HepG2 (cell line): ENCODE results near the gene PAXX. TPM values are rescaled to one million over a fixed set of nuclear protein-coding genes. Genes with fewer than 3 reads are reported as not detected.

Experiments used
- ELF3 ChIP-seq: IDR thresholded peaks from 2 replicates; pipeline ENCODE4 v1.6.1; 2016; ENCODE audit warnings: missing genetic modification reagents, missing compliant biosample characterization
- HMG20B ChIP-seq: conservative IDR thresholded peaks from 2 replicates; pipeline ENCODE4 v1.6.1; 2016; ENCODE audit warnings: missing genetic modification reagents, missing compliant biosample characterization
- JUNB ChIP-seq: sonication (generic); formaldehyde crosslinking; IDR thresholded peaks from 2 replicates; pipeline ENCODE4 v1.8.0; 2022; ENCODE audit warnings: missing genetic modification reagents, mild to moderate bottlenecking, borderline replicate concordance
- RAD21 ChIP-seq: fragments of 450-650 bp; formaldehyde crosslinking; IDR thresholded peaks from 2 replicates; pipeline ENCODE4 v1.5.0; 2020; ENCODE audit warnings: mild to moderate bottlenecking
- SMC3 ChIP-seq: IDR thresholded peaks from 2 replicates; pipeline ENCODE4 v1.6.1; 2011; ENCODE audit warnings: low read length, improper control_type of control experiment
- SNAPC4 ChIP-seq: sonication (generic); formaldehyde crosslinking; IDR thresholded peaks from 2 replicates; pipeline ENCODE4 v1.4.0; 2020; ENCODE audit warnings: mild to moderate bottlenecking, missing genetic modification reagents
- SOX13 ChIP-seq, 3 experiments: fragments of 450-650 bp in 1 of 3; sonication (generic) in 1 of 3; formaldehyde crosslinking in 1 of 3; IDR thresholded peaks in 2 of 3; conservative IDR thresholded peaks in 1 of 3; 2 replicates each; pipeline versions ENCODE4 v1.5.0 to v1.6.1; 2016 to 2020; ENCODE audit warnings: antibody characterized with exemption in 1 of 3, mild to moderate bottlenecking in 1 of 3, missing compliant biosample characterization in 1 of 3, missing genetic modification reagents in 1 of 3, moderate library complexity in 1 of 3
- YEATS2 ChIP-seq: sonication (generic); formaldehyde crosslinking; IDR thresholded peaks from 2 replicates; pipeline ENCODE4 v1.4.0; 2020; ENCODE audit warnings: missing genetic modification reagents, borderline replicate concordance
- ZBTB26 ChIP-seq: IDR thresholded peaks from 2 replicates; pipeline ENCODE4 v1.6.1; 2016; ENCODE audit warnings: missing compliant biosample characterization, missing genetic modification reagents, borderline replicate concordance
- ZNF432 ChIP-seq: sonication (generic); formaldehyde crosslinking; IDR thresholded peaks from 2 replicates; pipeline ENCODE4 v1.5.0; 2020; ENCODE audit warnings: missing genetic modification reagents, mild to moderate bottlenecking, borderline replicate concordance
- ZSCAN20 ChIP-seq: sonication (generic); formaldehyde crosslinking; IDR thresholded peaks from 2 replicates; pipeline ENCODE4 v1.4.0; 2020; ENCODE audit warnings: missing genetic modification reagents, mild to moderate bottlenecking, borderline replicate concordance
- polyA plus RNA-seq, 8 experiments: library from polyadenylated mRNA; depleted of rRNA in 3 of 8; stranded (reverse) in 7 of 8; unstranded in 1 of 8; fragments of >200 nt; fragmentation: Illumina TruSeq in 4 of 8; extraction: Trizol in 4 of 8; gene quantifications; 2 replicates each; pipeline versions ENCODE4 v1.2.1 to v1.2.3, GENCODE V29; 2011 to 2016; ENCODE audit warnings: low read depth in 4 of 8, missing spikeins in 1 of 8, mixed read lengths in 1 of 8; ENCODE audit not compliant: insufficient read depth in 1 of 8
- total RNA-seq, 5 experiments: library from RNA; depleted of rRNA; stranded (reverse); fragments of >200 nt; fragmentation: Illumina TruSeq; extraction: Trizol; gene quantifications; 2 replicates each; pipeline ENCODE4 v1.2.3, GENCODE V29; 2016; ENCODE audit warnings: low read depth in 1 of 5
- TF ChIP-seq, protein P1 (sequence below): sonication (generic); formaldehyde crosslinking; IDR thresholded peaks from 2 replicates; pipeline ENCODE4 v1.4.0; 2020; ENCODE audit warnings: missing genetic modification reagents
- TF ChIP-seq, protein P2 (sequence below): sonication (generic); formaldehyde crosslinking; conservative IDR thresholded peaks from 2 replicates; pipeline ENCODE4 v1.5.0; 2020; ENCODE audit warnings: missing genetic modification reagents
- TF ChIP-seq, protein P3 (sequence below): sonication (generic); formaldehyde crosslinking; IDR thresholded peaks from 2 replicates; pipeline ENCODE4 v1.5.0; 2020; ENCODE audit warnings: mild to moderate bottlenecking, missing genetic modification reagents, borderline replicate concordance

Gene PAXX
- total and polyA plus RNA-seq, 2 of the 13 experiments (the other 11 are each of a cell fraction or from before 2014, with no cell fraction given): 14.0 to 31.9 TPM

DNA sequence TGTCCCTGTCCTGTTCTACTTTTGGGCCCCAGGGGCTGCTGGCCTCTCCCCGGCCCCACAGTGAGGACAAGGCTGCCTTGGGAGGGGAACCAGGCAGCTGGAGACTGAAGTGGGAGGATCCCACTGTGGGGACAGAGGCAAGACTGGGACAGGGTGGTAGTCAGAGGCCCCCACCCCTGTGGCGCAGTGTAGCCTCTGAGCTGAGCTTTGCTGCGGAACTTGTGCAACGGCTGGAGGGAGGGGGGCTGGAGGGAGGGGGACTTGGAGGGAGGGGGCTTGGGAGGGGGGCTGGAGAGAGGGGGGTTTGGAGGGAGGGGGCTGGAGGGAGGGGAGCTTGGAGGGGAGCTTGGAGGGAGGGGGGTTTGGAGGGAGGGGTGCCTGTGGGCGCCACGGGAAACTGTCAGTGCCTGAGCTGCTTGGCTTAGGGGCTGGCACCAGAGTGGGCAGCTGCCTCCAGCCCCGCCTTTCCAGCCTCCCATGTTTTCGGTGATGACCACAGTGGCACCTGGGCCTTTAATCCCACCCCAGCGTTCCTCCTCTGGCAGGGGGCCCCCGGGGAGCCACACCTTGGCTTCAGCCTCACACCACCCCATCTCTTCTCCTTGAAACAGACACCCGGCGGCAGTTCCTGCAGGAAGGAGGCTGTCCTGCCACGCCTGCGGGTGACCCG lies 42.0 kb downstream of the PAXX start (continued):
- TF ChIP-seq ELF3 (CRISPR knock-in tag): no peak
- TF ChIP-seq, protein P1, sequence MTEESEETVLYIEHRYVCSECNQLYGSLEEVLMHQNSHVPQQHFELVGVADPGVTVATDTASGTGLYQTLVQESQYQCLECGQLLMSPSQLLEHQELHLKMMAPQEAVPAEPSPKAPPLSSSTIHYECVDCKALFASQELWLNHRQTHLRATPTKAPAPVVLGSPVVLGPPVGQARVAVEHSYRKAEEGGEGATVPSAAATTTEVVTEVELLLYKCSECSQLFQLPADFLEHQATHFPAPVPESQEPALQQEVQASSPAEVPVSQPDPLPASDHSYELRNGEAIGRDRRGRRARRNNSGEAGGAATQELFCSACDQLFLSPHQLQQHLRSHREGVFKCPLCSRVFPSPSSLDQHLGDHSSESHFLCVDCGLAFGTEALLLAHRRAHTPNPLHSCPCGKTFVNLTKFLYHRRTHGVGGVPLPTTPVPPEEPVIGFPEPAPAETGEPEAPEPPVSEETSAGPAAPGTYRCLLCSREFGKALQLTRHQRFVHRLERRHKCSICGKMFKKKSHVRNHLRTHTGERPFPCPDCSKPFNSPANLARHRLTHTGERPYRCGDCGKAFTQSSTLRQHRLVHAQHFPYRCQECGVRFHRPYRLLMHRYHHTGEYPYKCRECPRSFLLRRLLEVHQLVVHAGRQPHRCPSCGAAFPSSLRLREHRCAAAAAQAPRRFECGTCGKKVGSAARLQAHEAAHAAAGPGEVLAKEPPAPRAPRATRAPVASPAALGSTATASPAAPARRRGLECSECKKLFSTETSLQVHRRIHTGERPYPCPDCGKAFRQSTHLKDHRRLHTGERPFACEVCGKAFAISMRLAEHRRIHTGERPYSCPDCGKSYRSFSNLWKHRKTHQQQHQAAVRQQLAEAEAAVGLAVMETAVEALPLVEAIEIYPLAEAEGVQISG (CRISPR knock-in tag): no peak
- TF ChIP-seq SMC3: no peak
- TF ChIP-seq RAD21 (CRISPR knock-in tag): no peak
- TF ChIP-seq SOX13 (IDR thresholded peaks at IDR 0.05): 0 out of 2 replicates have a peak, but pooled peaks have one; percentile 24
- TF ChIP-seq SOX13 (CRISPR knock-in tag; conservative IDR thresholded peaks at IDR 0.05 in 1 of 2, IDR thresholded peaks at IDR 0.05 in 1 of 2): no peak
- TF ChIP-seq ZBTB26: no peak
- TF ChIP-seq ZNF432: no peak
- TF ChIP-seq ZSCAN20 (CRISPR knock-in tag): no peak
- TF ChIP-seq HMG20B (CRISPR knock-in tag): no peak
- TF ChIP-seq YEATS2 (CRISPR knock-in tag): no peak
- TF ChIP-seq, protein P2, sequence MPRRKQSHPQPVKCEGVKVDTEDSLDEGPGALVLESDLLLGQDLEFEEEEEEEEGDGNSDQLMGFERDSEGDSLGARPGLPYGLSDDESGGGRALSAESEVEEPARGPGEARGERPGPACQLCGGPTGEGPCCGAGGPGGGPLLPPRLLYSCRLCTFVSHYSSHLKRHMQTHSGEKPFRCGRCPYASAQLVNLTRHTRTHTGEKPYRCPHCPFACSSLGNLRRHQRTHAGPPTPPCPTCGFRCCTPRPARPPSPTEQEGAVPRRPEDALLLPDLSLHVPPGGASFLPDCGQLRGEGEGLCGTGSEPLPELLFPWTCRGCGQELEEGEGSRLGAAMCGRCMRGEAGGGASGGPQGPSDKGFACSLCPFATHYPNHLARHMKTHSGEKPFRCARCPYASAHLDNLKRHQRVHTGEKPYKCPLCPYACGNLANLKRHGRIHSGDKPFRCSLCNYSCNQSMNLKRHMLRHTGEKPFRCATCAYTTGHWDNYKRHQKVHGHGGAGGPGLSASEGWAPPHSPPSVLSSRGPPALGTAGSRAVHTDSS: no peak
- TF ChIP-seq JUNB (CRISPR knock-in tag): no peak
- TF ChIP-seq SNAPC4 (CRISPR knock-in tag): no peak
- TF ChIP-seq, protein P3, sequence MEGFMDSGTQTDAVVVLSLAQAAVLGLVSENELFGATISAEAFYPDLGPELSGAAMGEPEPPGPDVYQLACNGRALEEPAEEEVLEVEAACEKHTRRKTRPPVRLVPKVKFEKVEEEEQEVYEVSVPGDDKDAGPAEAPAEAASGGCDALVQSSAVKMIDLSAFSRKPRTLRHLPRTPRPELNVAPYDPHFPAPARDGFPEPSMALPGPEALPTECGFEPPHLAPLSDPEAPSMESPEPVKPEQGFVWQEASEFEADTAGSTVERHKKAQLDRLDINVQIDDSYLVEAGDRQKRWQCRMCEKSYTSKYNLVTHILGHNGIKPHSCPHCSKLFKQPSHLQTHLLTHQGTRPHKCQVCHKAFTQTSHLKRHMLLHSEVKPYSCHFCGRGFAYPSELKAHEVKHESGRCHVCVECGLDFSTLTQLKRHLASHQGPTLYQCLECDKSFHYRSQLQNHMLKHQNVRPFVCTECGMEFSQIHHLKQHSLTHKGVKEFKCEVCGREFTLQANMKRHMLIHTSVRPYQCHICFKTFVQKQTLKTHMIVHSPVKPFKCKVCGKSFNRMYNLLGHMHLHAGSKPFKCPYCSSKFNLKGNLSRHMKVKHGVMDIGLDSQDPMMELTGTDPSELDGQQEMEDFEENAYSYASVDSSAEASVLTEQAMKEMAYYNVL: no peak
